NCI-H2227 treated with DMSO at 0.1 percent for 48 hours (cell line): Measurements from ENCODE around the gene SLC29A2.

Experiments used
- DNase-seq: peaks from one replicate; lab custom pipeline; 2025; lab: John Stamatoyannopoulos, UW

The SLC29A2 gene

DNA sequence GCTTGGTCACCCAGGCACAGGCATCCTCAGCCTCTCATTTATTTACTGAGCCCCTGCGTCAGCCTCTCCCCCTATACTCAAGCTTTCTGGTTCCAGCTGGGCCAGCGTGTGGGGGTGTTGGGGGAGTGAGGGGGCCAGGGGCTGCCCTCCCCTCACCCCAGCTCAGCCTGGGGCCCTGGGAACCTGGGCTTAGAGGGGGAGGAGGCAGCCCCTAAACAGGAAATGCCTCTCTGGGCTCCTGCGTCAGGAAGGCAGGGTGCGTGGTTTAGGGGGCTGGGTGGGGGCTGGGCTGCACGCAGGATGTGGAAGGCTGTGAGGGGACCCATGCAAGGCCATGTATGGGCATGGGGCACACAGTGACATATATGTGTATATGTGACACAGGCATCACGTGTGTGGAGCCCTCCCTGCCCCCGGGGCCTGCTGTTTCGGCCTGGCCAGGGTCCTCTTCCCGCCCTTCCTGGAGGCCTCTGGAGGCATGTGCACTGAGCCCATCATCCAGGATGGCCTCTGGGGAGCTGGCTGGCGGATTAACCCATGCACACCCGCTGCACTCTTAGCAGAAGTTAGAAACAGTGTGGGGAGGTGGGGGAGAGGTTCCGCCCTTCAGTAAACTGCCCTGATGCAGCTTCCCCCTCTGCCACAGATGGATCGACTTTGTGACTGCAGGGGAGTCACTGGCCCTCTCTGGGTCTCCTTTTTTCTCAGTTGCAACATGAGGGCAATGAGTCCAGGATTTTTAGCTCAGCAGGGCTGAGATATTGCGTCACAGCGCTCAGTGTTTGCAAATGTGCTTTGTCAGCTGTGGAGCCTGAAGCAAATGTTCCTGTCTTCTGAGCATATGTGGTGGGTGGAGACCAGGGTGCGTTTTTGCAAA, 53.6 kb downstream of the SLC29A2 start:
- no peak for DNase-seq

GRCh38 chr11:66317322-66317722, 54.2 kb downstream of the SLC29A2 start:
- DNase-seq: no peak

- DNase-seq: no peak
Observed at GRCh38 chr11:66316849-66317251, 54.7 kb downstream of the SLC29A2 start, which contains the start of gene CD248. CD248 (minus strand) TSS chr11:66317044; CDS start chr11:66317027, 17 bp downstream.

GRCh38 chr11:66315921-66316811, 55.4 kb downstream of the SLC29A2 start:
- DNase-seq: no peak

DNA sequence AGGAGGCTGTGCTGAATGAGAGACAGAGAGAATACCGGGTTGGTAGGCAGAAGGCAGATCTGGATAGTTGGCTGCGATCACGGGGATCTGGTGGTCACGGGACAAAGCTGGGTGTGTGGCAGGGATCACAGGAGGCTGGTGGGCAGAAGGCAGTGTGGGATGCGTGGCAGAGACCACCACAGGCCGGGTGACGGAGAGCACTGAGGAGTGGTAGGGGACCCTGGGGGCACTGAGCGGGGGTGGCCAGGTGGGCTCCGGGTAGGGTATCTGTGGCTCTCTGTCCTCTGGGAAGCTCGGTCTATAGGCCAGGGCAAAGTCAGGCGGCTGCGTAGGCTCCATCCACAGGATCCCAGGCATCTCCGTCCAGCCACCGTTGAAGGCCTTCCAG, 56.1 kb downstream of the SLC29A2 start:
- no peak for DNase-seq

DNA sequence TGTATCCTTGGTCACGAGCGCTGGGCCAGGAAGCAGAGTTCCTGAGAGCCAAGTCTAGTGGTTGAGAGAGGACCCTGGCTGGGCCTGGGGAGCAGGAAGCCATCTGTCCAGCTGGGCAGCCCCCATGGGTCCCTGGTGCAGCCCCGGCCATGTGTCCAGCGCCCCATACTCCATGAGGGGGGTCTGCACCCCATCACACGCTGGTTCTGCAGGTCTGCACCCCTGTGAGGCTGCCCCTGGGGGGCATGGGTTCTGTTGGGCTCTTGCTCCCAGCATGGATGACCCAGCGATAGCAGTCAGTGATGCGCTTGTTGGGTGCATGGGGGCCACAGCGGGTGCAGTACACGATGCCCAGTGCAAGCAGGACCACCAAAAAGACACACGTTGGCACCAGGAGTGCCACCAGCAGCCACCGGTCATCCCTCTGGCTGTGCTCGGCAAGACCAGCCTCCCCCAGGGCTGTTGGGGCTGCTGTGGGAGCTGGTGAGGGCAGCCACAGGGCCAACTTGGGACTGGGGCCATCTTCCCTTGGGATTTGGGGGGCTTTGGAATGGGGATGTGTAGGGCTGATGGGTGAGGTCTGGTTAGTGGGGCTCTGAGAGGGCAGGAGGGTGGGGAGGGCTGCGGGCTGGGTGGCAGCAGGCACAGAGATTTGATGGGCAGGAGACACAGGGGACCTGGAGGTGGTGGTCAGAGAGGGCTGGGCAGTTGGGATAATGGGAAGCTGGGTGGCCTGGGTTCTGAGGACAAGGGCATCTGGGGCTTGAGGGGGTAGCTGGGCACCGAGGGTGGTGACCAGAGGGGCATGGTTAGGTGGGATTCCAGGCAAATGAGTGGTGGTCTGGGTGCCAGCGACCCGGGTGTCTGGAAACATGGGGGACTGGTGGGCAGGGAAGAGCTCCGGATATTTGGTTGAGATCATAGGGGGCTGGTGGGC, 56.7 kb downstream of the SLC29A2 start:
- DNase-seq: no peak

DNA sequence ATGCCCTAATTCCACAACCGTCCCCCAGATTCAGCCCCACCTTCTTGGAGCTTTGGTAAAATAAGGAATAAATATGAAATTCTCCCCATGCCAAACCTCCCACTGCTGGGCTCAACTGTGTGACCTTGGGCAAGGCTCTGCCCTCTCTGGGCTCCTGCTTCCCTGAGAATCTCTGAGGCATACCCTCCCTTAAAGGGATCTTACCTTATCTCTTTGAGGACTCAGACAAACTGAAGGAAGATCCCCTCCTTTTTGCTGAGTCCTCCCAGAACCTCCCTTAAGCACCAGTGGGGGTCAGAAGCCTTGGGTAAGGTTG, 57.4 kb downstream of the SLC29A2 start:
- no peak for DNase-seq

DNA sequence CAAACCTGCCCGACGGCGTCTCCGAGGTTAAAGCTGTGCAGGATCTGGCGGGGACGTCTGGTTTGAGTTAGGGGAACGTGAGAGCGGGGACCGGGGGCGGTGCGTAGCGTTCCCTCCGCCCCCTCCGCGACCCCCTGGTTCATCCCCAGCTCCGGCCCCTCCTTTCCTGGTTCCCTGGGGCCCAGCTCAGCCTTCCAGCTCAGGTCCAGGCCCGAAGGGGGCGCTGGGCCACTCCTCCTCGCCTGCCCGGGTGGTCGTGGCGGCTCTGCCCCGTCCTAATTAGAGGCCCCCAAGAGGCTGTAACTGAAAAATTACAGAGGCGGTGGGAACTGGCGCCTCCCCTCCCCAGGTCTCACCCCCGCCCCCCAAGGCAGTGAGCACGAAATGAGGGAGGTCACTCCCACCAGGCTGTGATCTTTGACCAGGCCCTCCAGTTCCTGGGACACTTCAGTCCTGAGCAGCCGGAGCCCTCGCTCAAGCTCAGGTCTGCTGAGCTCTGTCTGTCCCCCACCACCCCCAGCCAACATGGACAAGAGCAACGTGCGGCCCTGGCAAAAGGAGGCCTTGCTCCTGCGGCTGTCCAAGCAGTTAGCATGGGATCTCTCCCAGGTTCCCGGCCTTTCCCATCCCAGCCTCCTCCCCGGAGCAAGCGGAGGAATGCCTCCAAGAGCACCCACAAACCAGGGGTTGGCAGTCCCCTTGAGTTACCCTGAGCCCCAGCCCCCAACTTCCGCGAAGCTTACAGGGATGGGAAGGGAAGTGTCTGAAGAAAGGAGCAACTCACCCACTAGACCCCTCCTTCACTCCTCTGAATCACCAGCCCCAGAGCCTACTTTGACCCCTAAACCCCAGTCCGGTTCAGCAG, 58.0 kb downstream of the SLC29A2 start:
- DNase-seq: no peak

- peak; percentile 98 for DNase-seq
Observed at GRCh38 chr11:66312549-66313320, 58.8 kb downstream of the SLC29A2 start.
